Measurements from ENCODE around the gene STK39. TPM values are rescaled to one million over a fixed set of nuclear protein-coding genes. Genes with fewer than 3 reads are reported as not detected.
A peak's percentile ranks its signal among the peaks of the same experiment; 100 is the strongest.

Gene STK39
- total and polyA plus RNA-seq, 2 donors (not counting 1 experiment from before 2014, with no cell fraction given): 16.7 to 30.1 TPM

DNA sequence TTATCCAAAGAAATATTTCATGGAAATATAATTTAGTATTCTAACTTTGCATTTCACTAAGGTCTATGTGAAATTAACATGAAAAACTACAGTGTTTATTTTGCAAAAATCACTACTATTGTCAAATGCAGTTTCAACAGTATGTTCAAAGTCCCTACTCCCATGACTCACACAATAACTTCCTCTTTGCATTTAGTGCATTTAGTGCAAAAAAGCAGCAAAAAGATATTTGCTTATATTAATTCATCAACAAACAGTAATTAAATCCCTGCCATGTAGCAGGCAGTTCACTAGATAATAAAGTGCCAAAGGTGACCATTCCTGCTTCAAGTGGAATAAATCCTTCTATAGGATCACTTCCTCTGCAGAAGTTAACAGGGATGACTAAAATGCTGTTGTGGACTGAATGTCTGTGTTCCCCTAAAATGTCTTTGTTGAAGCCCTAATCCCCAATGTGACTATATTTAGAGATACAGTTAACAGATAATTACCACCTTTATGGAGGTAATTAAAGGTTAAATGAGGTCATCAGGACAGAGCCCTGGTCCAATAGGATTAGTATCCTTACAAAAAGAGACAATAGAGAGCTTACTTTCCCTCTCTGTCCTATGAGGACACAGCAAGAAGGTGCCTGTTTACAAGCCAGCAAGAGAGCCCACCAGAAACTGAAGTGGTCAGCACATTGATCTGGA lies 61.7 kb downstream of the STK39 start:
- H4K20me1 ChIP-seq (ENCODE audit: control insufficient read depth, extremely low read depth, insufficient read depth, low read length): no peaks in the 10 kb centered on the region
- TF ChIP-seq, protein P1, sequence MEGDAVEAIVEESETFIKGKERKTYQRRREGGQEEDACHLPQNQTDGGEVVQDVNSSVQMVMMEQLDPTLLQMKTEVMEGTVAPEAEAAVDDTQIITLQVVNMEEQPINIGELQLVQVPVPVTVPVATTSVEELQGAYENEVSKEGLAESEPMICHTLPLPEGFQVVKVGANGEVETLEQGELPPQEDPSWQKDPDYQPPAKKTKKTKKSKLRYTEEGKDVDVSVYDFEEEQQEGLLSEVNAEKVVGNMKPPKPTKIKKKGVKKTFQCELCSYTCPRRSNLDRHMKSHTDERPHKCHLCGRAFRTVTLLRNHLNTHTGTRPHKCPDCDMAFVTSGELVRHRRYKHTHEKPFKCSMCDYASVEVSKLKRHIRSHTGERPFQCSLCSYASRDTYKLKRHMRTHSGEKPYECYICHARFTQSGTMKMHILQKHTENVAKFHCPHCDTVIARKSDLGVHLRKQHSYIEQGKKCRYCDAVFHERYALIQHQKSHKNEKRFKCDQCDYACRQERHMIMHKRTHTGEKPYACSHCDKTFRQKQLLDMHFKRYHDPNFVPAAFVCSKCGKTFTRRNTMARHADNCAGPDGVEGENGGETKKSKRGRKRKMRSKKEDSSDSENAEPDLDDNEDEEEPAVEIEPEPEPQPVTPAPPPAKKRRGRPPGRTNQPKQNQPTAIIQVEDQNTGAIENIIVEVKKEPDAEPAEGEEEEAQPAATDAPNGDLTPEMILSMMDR (conservative IDR thresholded peaks at IDR 0.05 in 1 of 2, IDR thresholded peaks at IDR 0.05 in 1 of 2; ENCODE audit: low read depth in 1 of 2, low read length in 2 of 2): no peak
- no peak for TF ChIP-seq EZH2 (IDR thresholded peaks at IDR 0.05; ENCODE audit: low read length, missing control alignments)
- no peaks in the 10 kb centered on the region for H3K27me3 ChIP-seq (ENCODE audit: control insufficient read depth, insufficient read depth, low read length)
- H3K79me2 ChIP-seq (ENCODE audit: control insufficient read depth, insufficient read depth, low read length): peaks cover 33% of the 10 kb centered on the region
- no peaks in the 10 kb centered on the region for H3K9me3 ChIP-seq (ENCODE audit: control insufficient read depth, insufficient read depth, low read depth, low read length)
- no peak overlapping the region for H3K4me2 ChIP-seq (ENCODE audit: extremely low read depth, insufficient read depth, low read length)
- no peak overlapping the region for H3K4me3 ChIP-seq (replicated peaks in 1 of 4; ENCODE audit: control extremely low read depth in 1 of 4, insufficient read depth in 1 of 4, low read depth in 3 of 4, low read length in 4 of 4)
- no peak overlapping the region for H3K9ac ChIP-seq (ENCODE audit: insufficient read depth, low read length)
- no peak overlapping the region for H3K27ac ChIP-seq (ENCODE audit: insufficient read depth, low read length)
- no peak overlapping the region for H2AFZ ChIP-seq (ENCODE audit: low read length)
- DNase-seq (ENCODE audit: low read depth in 2 of 2): no peak
- peaks cover 4% of the 10 kb centered on the region for H3K4me1 ChIP-seq (ENCODE audit: control insufficient read depth, extremely low read depth, insufficient read depth, low read length)
- no peaks in the 10 kb centered on the region for H3K36me3 ChIP-seq (ENCODE audit: control insufficient read depth, insufficient read depth, low read length)

- no peak overlapping the region for H2AFZ ChIP-seq (ENCODE audit: low read length)
- H3K27me3 ChIP-seq (ENCODE audit: control insufficient read depth, insufficient read depth, low read length): no peaks in the 10 kb centered on the region
- TF ChIP-seq, protein P1 (conservative IDR thresholded peaks at IDR 0.05 in 1 of 2, IDR thresholded peaks at IDR 0.05 in 1 of 2; ENCODE audit: low read depth in 1 of 2, low read length in 2 of 2): no peak
- no peak for TF ChIP-seq EZH2 (IDR thresholded peaks at IDR 0.05; ENCODE audit: low read length, missing control alignments)
- H4K20me1 ChIP-seq (ENCODE audit: control insufficient read depth, extremely low read depth, insufficient read depth, low read length): no peaks in the 10 kb centered on the region
- peaks cover 4% of the 10 kb centered on the region for H3K4me1 ChIP-seq (ENCODE audit: control insufficient read depth, extremely low read depth, insufficient read depth, low read length)
- H3K4me3 ChIP-seq (replicated peaks in 1 of 4; ENCODE audit: control extremely low read depth in 1 of 4, insufficient read depth in 1 of 4, low read depth in 3 of 4, low read length in 4 of 4): no peak overlapping the region
- H3K27ac ChIP-seq (ENCODE audit: insufficient read depth, low read length): no peak overlapping the region
- peak in 1 of 2 donors; percentile 52 for DNase-seq (ENCODE audit: low read depth in 2 of 2)
- no peak overlapping the region for H3K9ac ChIP-seq (ENCODE audit: insufficient read depth, low read length)
- H3K36me3 ChIP-seq (ENCODE audit: control insufficient read depth, insufficient read depth, low read length): no peaks in the 10 kb centered on the region
- peaks cover 31% of the 10 kb centered on the region for H3K79me2 ChIP-seq (ENCODE audit: control insufficient read depth, insufficient read depth, low read length)
- no peaks in the 10 kb centered on the region for H3K9me3 ChIP-seq (ENCODE audit: control insufficient read depth, insufficient read depth, low read depth, low read length)
- H3K4me2 ChIP-seq (ENCODE audit: extremely low read depth, insufficient read depth, low read length): peak overlapping the region; percentile 5
Observed at GRCh38 chr2:168184681-168185513, 62.5 kb downstream of the STK39 start.

DNA sequence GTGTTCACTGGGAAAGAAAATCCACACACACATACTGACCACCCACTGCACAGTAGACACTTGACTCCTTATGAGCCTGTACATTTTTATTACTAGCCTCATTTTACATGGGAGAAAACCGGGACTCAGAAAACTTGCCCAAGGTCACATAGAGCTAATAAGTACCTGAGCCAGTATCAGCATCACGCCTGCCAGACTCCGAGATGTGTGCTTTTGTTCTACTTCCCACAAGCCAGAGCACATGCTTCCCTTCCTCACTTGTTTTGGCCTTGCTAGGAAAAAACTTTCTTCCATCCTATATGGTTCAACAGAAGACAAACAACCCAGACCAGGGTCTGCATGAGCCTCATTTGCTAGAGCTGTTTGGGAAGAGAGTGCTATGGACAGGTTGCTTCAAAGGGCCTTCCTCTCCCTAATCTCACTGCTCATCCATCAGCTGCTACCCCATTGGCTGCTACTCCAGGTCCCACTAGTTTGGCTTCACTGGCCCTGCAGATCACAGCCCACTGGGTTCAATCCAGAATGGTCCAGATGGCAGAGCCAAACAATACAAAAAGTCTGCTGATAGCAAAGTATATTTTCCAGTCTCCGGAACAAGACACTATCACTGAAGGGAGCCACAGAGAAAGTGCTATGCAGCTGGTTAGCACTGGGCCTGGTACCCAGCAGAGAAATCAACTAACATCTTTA lies 63.9 kb downstream of the STK39 start:
- H3K9ac ChIP-seq (ENCODE audit: insufficient read depth, low read length): no peak overlapping the region
- H3K4me2 ChIP-seq (ENCODE audit: extremely low read depth, insufficient read depth, low read length): no peak overlapping the region
- H3K36me3 ChIP-seq (ENCODE audit: control insufficient read depth, insufficient read depth, low read length): peaks cover 2% of the 10 kb centered on the region
- no peak overlapping the region for H3K4me3 ChIP-seq (replicated peaks in 1 of 4; ENCODE audit: control extremely low read depth in 1 of 4, insufficient read depth in 1 of 4, low read depth in 3 of 4, low read length in 4 of 4)
- peaks cover 33% of the 10 kb centered on the region for H3K79me2 ChIP-seq (ENCODE audit: control insufficient read depth, insufficient read depth, low read length)
- H3K9me3 ChIP-seq (ENCODE audit: control insufficient read depth, insufficient read depth, low read depth, low read length): no peaks in the 10 kb centered on the region
- no peaks in the 10 kb centered on the region for H3K27me3 ChIP-seq (ENCODE audit: control insufficient read depth, insufficient read depth, low read length)
- H3K4me1 ChIP-seq (ENCODE audit: control insufficient read depth, extremely low read depth, insufficient read depth, low read length): peaks cover 4% of the 10 kb centered on the region
- no peak overlapping the region for H3K27ac ChIP-seq (ENCODE audit: insufficient read depth, low read length)
- no peak overlapping the region for H2AFZ ChIP-seq (ENCODE audit: low read length)
- no peak for DNase-seq (ENCODE audit: low read depth in 2 of 2)
- H4K20me1 ChIP-seq (ENCODE audit: control insufficient read depth, extremely low read depth, insufficient read depth, low read length): no peaks in the 10 kb centered on the region
- TF ChIP-seq, protein P1 (conservative IDR thresholded peaks at IDR 0.05 in 1 of 2, IDR thresholded peaks at IDR 0.05 in 1 of 2; ENCODE audit: low read depth in 1 of 2, low read length in 2 of 2): no peak
- no peak for TF ChIP-seq EZH2 (IDR thresholded peaks at IDR 0.05; ENCODE audit: low read length, missing control alignments)

Data from fibroblast of lung (primary cell).